OCI-LY7 (cell line): ENCODE results near the gene PDZD2. TPM values are rescaled to one million over a fixed set of nuclear protein-coding genes. Genes with fewer than 3 reads are reported as not detected.
"Not testable (repeated sequence)": the region's sequence is repeated elsewhere in the genome, so short reads cannot be mapped to it uniquely, and the experiment has no call there.

Experiments used
- BruUV-seq: library from RNA; stranded (reverse); fragments of 400-500 nt; replicated peaks from 2 replicates; lab custom pipeline; 2021; lab: Mats Ljungman, UMichigan
- CTCF ChIA-PET: fragments of 300-600 bp; sonication (Branson Sonifier 250); formaldehyde crosslinking; loops from one replicate; lab custom pipeline; 2022; ENCODE audit warnings: antibody characterized with exemption; ENCODE audit not compliant: unreplicated experiment; lab: Charles Lee
- POLR2A ChIA-PET: fragments of 300-600 bp; sonication (Branson Sonifier 250); formaldehyde crosslinking; loops from one replicate; lab custom pipeline; 2022; ENCODE audit warnings: antibody characterized with exemption; lab: Charles Lee
- DNase-seq: peaks from one replicate; pipeline ENCODE4 v3.0.0-alpha.2; 2015; ENCODE audit warnings: low spot score
- H2AFZ ChIP-seq: fragments of 200-600 bp; sonication (generic), shearing (Covaris generic); 2 replicates; pipeline ENCODE4 v1.6.1; 2014; ENCODE audit warnings: mild to moderate bottlenecking, antibody characterized with exemption, low read length, moderate library complexity
- H3K27ac ChIP-seq: fragments of 200-600 bp; sonication (generic); 2 replicates; pipeline ENCODE4 v1.5.1; 2014; ENCODE audit warnings: mixed run types, low read depth, mild to moderate bottlenecking, moderate library complexity, low read length, inconsistent platforms; ENCODE audit not compliant: poor library complexity, severe bottlenecking
- H3K36me3 ChIP-seq: fragments of 200-600 bp; sonication (generic); 2 replicates; pipeline ENCODE4 v1.6.1; 2014; ENCODE audit warnings: mild to moderate bottlenecking, antibody characterized with exemption, low read length, moderate library complexity, mixed read lengths; ENCODE audit not compliant: insufficient read depth
- H3K4me1 ChIP-seq: fragments of 200-600 bp; sonication (generic); 2 replicates; pipeline ENCODE4 v1.5.1; 2014; ENCODE audit warnings: mild to moderate bottlenecking, low read length; ENCODE audit not compliant: insufficient read depth, poor library complexity, severe bottlenecking
- H3K4me2 ChIP-seq: fragments of 200-600 bp; sonication (generic); 2 replicates; pipeline ENCODE4 v1.6.1; 2014; ENCODE audit warnings: mild to moderate bottlenecking, low read length
- H3K4me3 ChIP-seq: fragments of 200-600 bp; sonication (generic); 2 replicates; pipeline ENCODE4 v1.5.1; 2014; ENCODE audit warnings: mild to moderate bottlenecking, low read depth, low read length; ENCODE audit not compliant: poor library complexity, severe bottlenecking
- H3K79me2 ChIP-seq: fragments of 200-600 bp; sonication (generic); 2 replicates; pipeline ENCODE4 v1.6.1; 2016; ENCODE audit warnings: low read depth, mild to moderate bottlenecking, low read length, moderate library complexity, mixed read lengths; ENCODE audit not compliant: insufficient read depth
- H3K9me2 ChIP-seq: fragments of 200-600 bp; sonication (generic); 2 replicates; pipeline ENCODE4 v1.6.1; 2016; ENCODE audit warnings: mild to moderate bottlenecking, low read length, mixed read lengths; ENCODE audit not compliant: insufficient read depth
- H3K9me3 ChIP-seq: fragments of 200-600 bp; sonication (generic); 2 replicates; pipeline ENCODE4 v1.6.1; 2014; ENCODE audit warnings: mild to moderate bottlenecking, mixed run types, low read length, mixed read lengths
- H4K20me1 ChIP-seq: fragments of 200-600 bp; sonication (generic); 2 replicates; pipeline ENCODE4 v1.6.1; 2014; ENCODE audit warnings: mild to moderate bottlenecking, antibody characterized with exemption, low read length, moderate library complexity, mixed read lengths; ENCODE audit not compliant: insufficient read depth
- CTCF ChIP-seq: fragments of 200-600 bp; sonication (generic); conservative IDR thresholded peaks from 2 replicates; pipeline ENCODE4 v1.5.1; 2014; ENCODE audit warnings: mild to moderate bottlenecking, antibody characterized with exemption, low read length, moderate library complexity, mixed read lengths
- EZH2phosphoT487 ChIP-seq: fragments of 200-600 bp; sonication (generic); IDR thresholded peaks from 2 replicates; pipeline ENCODE4 v1.6.1; 2018; ENCODE audit warnings: low read depth, borderline replicate concordance, mild to moderate bottlenecking, mixed run types, antibody characterized with exemption, low read length, moderate library complexity, mixed read lengths
- intact Hi-C: fragments of 100-400 bp; cut with micrococcal nuclease; formaldehyde crosslinking; loops from one replicate; pipeline ENCODE4 v1.10.0; 2022; ENCODE audit not compliant: unreplicated experiment
- total RNA-seq, 2 experiments: library from RNA; depleted of rRNA in 1 of 2; stranded (reverse); fragments of >200 nt in 1 of 2; shearing (Covaris generic) in 1 of 2; gene quantifications; 2 replicates each; pipeline ENCODE4 v1.2.3, GENCODE V29; 2014 to 2022

PDZD2 gene
- total RNA-seq, 2 experiments from 2014 or later: 8.6 to 10.6 TPM

GRCh38 chr5:32038523-32038922 lies 399.6 kb downstream of the PDZD2 start:
- CTCF ChIA-PET: no interaction called here
- no peak for DNase-seq
- Histone ChIP-seq H3K4me3 (no peak overlapping the region), H3K27ac (no peak overlapping the region), H4K20me1 (no peaks in the 10 kb centered on the region), H3K9me2 (no peaks in the 10 kb centered on the region), H3K9me3 (no peaks in the 10 kb centered on the region), H2AFZ (no peak overlapping the region), H3K4me1 (no peaks in the 10 kb centered on the region), H3K36me3 (peaks cover 22% of the 10 kb centered on the region), H3K4me2 (no peak overlapping the region), H3K79me2 (no peaks in the 10 kb centered on the region)
- TF ChIP-seq CTCF (0 out of 2 replicates have a peak, but pooled peaks have one; percentile 21), EZH2phosphoT487 (no peak)
- no TSS peak for BruUV-seq
- intact Hi-C loops: no loop called here
- POLR2A ChIA-PET: no interaction called here

- H3K9me2 ChIP-seq, H4K20me1 ChIP-seq, H2AFZ ChIP-seq, intact Hi-C loops, H3K27ac ChIP-seq, POLR2A ChIA-PET, DNase-seq, H3K79me2 ChIP-seq, H3K4me1 ChIP-seq, H3K4me3 ChIP-seq, H3K4me2 ChIP-seq, CTCF ChIA-PET, BruUV-seq, H3K9me3 ChIP-seq: not testable (repeated sequence)
- H3K36me3 ChIP-seq: peaks cover 22% of the 10 kb centered on the region
Observed at GRCh38 chr5:32039133-32039532, 400.2 kb downstream of the PDZD2 start.

- intact Hi-C loops, H3K27ac ChIP-seq, H3K79me2 ChIP-seq, H3K4me3 ChIP-seq, H3K9me3 ChIP-seq, CTCF ChIA-PET, H3K4me1 ChIP-seq, H3K9me2 ChIP-seq, H2AFZ ChIP-seq, DNase-seq, H4K20me1 ChIP-seq, BruUV-seq, H3K4me2 ChIP-seq, POLR2A ChIA-PET: not testable (repeated sequence)
- peaks cover 22% of the 10 kb centered on the region for H3K36me3 ChIP-seq
Observed at GRCh38 chr5:32039601-32040000, 400.7 kb downstream of the PDZD2 start.

GRCh38 chr5:32040181-32040695 lies 401.3 kb downstream of the PDZD2 start:
- BruUV-seq: not testable (repeated sequence)
- peaks cover 22% of the 10 kb centered on the region for H3K36me3 ChIP-seq

More at GRCh38 chr5:32040181-32040695, 401.3 kb downstream of the PDZD2 start:
- H3K4me2 ChIP-seq, H2AFZ ChIP-seq, CTCF ChIA-PET, intact Hi-C loops, H3K9me3 ChIP-seq, H3K27ac ChIP-seq, H3K4me3 ChIP-seq, H3K4me1 ChIP-seq, H3K9me2 ChIP-seq, H3K79me2 ChIP-seq, POLR2A ChIA-PET, DNase-seq, H4K20me1 ChIP-seq: not testable (repeated sequence)
